Ectodermal cell (in vitro differentiated cells): ENCODE measurements around the gene HHATL.

Source experiments
- H3K27ac ChIP-seq: 2 replicates; pipeline ENCODE4 v1.7.0; 2013; ENCODE audit warnings: mild to moderate bottlenecking, low read depth, low read length; ENCODE audit not compliant: insufficient read depth, poor library complexity, severe bottlenecking
- H3K27me3 ChIP-seq: 2 replicates; pipeline ENCODE4 v1.7.0; 2013; ENCODE audit warnings: mild to moderate bottlenecking, low read length; ENCODE audit not compliant: insufficient read depth, control insufficient read depth, poor library complexity, severe bottlenecking
- H3K36me3 ChIP-seq: one replicate; pipeline ENCODE4 v1.7.0; 2013; ENCODE audit warnings: low read length; ENCODE audit not compliant: control insufficient read depth, insufficient read depth
- H3K4me1 ChIP-seq: one replicate; pipeline ENCODE4 v1.7.0; 2013; ENCODE audit warnings: low read length; ENCODE audit not compliant: control insufficient read depth, insufficient read depth
- H3K4me3 ChIP-seq: 2 replicates; pipeline ENCODE4 v1.7.0; 2013; ENCODE audit warnings: low read depth, low read length, control low read depth; ENCODE audit not compliant: insufficient read depth
- H3K9me3 ChIP-seq: 2 replicates; pipeline ENCODE4 v1.7.0; 2013; ENCODE audit warnings: mild to moderate bottlenecking, low read length, moderate library complexity; ENCODE audit not compliant: control insufficient read depth
- WGBS, 2 experiments: methylation state at CpG; one replicate each; pipeline ENCODE4 v1.1.7; 2013; ENCODE audit warnings: missing lambda C conversion rate in 2 of 2; 5-methylcytosine and 5-hydroxymethylcytosine counted together

HHATL gene

DNA sequence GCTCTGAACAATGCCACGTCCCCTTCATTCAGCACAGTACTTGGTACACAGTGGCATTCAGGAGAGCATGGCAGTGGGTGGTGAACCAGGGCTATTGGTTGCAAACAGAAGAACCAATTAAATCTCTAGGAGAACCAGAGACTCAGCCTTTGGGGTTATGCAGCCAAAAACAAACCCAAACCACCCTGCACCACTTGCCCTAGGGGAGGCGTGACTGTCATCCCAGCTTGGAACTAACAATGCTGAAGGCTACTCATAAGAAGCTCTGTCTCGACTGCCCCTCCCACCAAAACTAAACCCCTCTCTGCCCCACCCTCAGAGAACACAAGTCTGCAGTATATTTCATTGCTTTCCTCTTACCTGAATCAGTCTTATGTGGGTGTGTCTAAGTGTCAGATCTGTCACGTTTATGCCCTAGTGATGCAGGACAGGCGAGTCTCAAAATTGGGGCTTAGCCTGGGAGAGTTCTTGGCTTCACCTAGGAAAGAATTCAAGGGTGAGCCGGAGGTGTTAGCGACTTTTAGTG is 32.5 kb downstream of the HHATL start:
- WGBS, 2 experiments: 91 to 92% methylated on average over 7 of the region's 7 CpGs
- no peaks in the 10 kb centered on the region for H3K4me1 ChIP-seq

DNA sequence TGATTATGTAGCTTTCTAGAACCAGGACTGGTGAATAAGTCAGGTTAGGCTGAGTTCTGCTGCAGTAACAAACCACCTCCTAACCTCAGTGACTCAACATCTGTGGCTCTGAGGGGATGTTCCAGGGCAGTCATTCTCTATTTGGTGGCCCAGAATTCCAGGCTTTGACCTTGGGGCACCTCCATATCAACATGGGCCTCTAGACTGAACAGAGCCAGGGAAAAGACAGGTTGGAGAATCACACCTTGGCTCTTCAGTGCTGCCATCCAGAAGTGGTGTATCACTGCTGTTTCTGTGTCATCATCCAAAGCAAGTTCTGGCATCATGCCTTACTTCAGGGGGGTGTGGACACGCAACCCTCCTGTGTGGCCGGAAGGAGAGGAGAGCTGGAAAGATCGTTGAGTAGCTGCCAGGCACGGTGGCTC is 33.8 kb downstream of the HHATL start:
- Histone ChIP-seq H3K36me3 (no peaks in the 10 kb centered on the region), H3K27me3 (no peaks in the 10 kb centered on the region), H3K27ac (no peak overlapping the region), H3K4me1 (no peaks in the 10 kb centered on the region), H3K9me3 (no peaks in the 10 kb centered on the region), H3K4me3 (no peak overlapping the region)
- 93% methylated on average over 4 of the region's 4 CpGs for WGBS, 2 experiments

More for the DNA sequence above, 32.5 kb downstream of the HHATL start:
- H3K9me3 ChIP-seq: no peaks in the 10 kb centered on the region
- no peaks in the 10 kb centered on the region for H3K36me3 ChIP-seq
- no peak overlapping the region for H3K4me3 ChIP-seq
- no peak overlapping the region for H3K27ac ChIP-seq
- no peaks in the 10 kb centered on the region for H3K27me3 ChIP-seq

DNA sequence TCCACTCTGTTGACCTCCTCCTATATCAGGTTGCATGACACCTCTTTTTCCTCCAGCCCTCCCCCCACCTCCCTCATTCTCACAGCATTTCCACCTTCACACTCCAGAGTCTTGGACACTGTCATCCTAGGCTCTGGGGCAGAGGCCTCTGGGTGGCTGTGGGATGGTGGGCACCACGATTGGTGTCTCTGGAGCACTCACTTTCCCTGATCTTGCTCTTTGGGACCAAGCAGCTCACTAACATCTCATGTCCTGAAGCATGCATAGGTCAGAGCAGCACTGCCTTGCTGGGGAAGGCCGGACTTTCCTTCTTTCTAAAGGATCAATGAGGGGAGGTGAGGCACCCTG is 34.2 kb downstream of the HHATL start:
- Histone ChIP-seq H3K27ac (no peak overlapping the region), H3K4me3 (no peak overlapping the region), H3K4me1 (no peaks in the 10 kb centered on the region), H3K36me3 (no peaks in the 10 kb centered on the region), H3K9me3 (no peaks in the 10 kb centered on the region), H3K27me3 (no peaks in the 10 kb centered on the region)
- WGBS, 2 experiments: 91 to 95% methylated on average over 2 of the region's 2 CpGs

DNA sequence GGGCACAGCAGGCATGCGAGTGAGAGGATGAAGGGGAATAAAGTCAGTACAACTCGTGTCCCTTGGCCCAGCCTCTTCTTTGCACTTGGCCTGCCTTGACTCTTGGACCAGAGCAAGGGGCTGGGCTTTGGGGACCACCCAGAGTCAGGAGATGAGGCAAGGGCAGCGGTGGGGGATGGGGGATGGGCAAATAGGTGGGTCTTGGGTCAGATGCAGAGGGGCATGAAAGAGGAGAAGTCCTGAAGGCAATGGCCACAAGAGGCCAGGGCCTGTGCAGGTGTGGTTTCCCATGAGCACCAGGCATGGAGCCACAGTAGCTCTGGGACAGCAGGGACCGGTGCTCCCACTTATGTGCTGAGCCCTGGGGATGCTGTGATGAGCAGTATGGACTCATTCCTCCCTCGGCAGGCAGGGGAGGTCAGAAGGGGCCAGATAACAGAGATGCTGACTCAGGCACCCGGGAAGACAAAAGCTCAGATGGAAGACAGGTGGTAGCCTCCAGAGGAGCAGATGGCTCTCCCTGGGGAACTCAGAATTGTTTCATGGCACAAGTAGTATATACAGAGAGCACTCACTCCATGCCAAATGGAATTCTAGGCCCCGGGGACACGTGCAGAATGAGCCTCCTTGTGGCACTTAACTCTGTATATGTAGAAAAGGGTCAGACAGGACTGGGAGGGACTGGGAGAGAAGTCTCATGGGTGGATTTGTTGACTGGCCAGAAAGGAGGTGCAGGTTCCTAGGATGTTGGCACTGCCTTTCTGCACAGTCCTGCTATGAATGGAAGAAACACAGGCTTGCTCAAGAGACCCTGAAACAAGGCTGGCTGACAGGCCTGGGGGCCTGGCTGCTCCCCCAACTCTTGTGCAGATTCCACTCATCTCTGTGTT is 34.8 kb downstream of the HHATL start:
- 72 to 73% methylated on average over 8 of the region's 8 CpGs for WGBS, 2 experiments
- no peaks in the 10 kb centered on the region for H3K4me1 ChIP-seq
- no peak overlapping the region for H3K27ac ChIP-seq
- H3K9me3 ChIP-seq: no peaks in the 10 kb centered on the region
- H3K4me3 ChIP-seq: no peak overlapping the region
- H3K27me3 ChIP-seq: no peaks in the 10 kb centered on the region
- H3K36me3 ChIP-seq: no peaks in the 10 kb centered on the region

DNA sequence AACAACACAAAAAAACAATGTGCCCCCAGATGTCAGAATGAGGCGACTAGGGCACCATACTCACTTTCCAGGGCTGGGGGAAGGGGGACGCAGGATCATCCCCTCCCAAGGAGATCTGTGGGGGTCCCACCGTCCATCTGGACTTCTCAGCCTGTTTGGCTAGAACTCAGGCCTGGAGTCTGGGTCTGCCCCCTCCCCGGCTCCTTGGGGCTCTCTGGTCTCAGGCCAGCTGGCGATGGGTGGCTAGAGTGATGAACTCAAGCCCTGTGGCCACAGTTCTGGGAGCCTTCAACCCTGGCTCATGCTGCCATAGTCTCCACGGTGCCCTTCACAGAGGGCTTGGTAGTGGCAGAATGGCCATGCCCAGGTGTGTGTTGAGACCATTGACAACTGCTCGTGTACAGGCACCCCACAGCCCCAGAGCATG is 35.5 kb downstream of the HHATL start:
- no peaks in the 10 kb centered on the region for H3K4me1 ChIP-seq
- WGBS, 2 experiments: 92% methylated on average over 7 of the region's 7 CpGs
- no peaks in the 10 kb centered on the region for H3K27me3 ChIP-seq
- H3K9me3 ChIP-seq: no peaks in the 10 kb centered on the region
- no peaks in the 10 kb centered on the region for H3K36me3 ChIP-seq
- no peak overlapping the region for H3K4me3 ChIP-seq
- H3K27ac ChIP-seq: no peak overlapping the region

DNA sequence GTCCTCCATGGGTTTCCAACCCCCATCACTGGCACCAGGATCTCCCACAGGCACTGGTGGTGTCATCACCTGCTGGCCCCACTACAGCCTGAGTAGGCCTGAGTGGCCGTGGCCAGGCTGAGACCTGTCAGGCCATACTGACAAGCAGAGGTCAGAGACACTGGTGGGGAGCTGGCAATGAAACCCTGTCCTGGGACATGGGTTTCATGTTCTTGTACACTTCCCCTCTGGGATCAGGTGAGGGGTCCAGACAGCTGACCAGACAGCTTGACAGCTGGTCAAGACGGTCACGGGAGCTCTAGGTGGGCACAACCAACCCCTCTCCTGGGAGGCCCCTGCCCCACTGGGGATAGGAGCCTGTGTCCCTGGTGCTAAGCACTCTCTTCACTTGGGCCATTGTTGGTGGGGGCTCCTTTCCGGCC is 36.0 kb downstream of the HHATL start:
- Histone ChIP-seq H3K36me3 (no peaks in the 10 kb centered on the region), H3K4me3 (no peak overlapping the region), H3K9me3 (no peaks in the 10 kb centered on the region), H3K27me3 (no peaks in the 10 kb centered on the region), H3K27ac (no peak overlapping the region), H3K4me1 (no peaks in the 10 kb centered on the region)
- 96% methylated on average over 4 of the region's 4 CpGs for WGBS, 2 experiments

DNA sequence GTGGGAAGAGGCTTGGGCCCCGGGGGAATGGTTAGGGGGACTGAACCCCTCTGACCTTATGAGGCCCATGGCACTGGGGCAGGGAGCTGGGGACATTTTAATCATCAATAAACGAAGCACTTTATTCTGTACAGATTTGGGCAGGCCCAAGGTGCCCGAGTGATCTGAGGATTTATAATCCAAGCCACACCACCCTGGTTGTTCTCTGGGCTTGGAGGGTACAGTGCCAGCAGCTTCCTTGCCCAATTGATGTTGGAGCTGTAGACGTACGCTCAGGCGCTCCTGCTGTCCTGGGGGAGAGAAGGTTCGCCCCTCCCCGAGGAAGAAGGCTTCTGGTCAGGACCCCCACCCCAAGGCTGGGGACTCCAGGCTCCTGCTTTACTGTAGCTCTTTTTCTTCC is 36.6 kb downstream of the HHATL start:
- Histone ChIP-seq H3K27me3 (no peaks in the 10 kb centered on the region), H3K4me1 (no peaks in the 10 kb centered on the region), H3K27ac (no peak overlapping the region), H3K36me3 (no peaks in the 10 kb centered on the region), H3K9me3 (no peaks in the 10 kb centered on the region), H3K4me3 (no peak overlapping the region)
- WGBS, 2 experiments: 93 to 96% methylated on average over 8 of the region's 8 CpGs

DNA sequence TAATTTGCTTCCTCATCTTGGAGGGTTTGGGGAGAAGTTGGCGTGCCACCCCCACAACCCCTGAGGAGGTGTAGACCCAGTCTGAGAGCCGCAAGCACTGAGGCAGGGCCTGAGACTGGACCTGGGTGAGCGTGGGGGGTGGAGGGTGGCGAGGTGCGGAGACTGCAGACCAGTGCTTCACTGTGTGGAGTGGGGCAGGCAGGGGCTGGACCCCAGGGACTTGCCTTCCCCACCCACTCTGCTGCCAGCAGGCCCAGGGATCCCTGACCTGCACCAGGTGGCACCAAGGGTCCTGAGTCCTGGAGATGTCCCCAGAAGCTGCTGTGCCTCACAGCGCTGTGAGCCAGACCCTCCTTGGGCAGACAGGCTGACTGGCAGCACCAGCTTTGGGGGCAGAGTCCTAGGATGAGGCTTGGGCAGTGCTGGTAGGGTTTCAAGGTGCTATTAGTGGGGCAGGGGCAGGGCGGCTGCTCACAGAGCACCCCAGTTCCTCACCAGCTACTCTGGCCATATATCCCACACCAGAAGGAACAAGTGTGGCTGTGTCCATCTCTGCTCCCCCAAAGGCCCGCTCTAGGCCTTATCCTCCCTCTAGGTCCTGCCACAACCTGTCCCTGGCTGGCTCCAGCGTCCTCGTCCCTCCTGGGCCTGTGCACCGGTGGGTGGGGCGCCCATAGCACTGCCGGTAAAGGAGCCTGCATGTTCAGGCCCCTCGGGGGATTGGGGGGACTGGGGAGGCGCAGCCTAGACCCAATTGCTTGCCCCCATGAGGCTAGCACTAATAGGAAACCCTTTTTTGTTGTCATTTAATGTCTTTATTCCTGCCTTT is 37.3 kb downstream of the HHATL start:
- Histone ChIP-seq H3K9me3 (no peaks in the 10 kb centered on the region), H3K27me3 (no peaks in the 10 kb centered on the region), H3K27ac (no peak overlapping the region), H3K36me3 (no peaks in the 10 kb centered on the region), H3K4me3 (no peak overlapping the region), H3K4me1 (no peaks in the 10 kb centered on the region)
- WGBS, 2 experiments: 84 to 88% methylated on average over 15 of the region's 15 CpGs

DNA sequence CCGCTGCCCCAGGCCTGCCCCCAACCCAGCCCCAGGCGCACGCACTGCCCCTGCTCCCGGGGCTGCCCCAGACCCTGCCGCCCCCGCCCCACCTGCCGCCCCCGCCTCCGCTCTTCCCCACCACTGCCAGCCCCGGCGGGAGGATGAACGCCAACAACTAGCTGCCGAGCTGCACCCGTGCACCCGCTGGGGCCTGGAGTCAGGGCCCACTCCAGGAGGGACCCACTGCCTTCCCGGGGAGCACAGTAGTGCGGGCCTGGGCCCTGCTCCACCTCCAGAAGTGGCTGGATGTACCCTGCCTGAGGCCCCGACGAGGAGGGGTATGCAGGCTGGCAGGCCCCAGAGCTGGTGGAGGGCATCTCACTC is 38.2 kb downstream of the HHATL start:
- Histone ChIP-seq H3K4me1 (no peaks in the 10 kb centered on the region), H3K27me3 (no peaks in the 10 kb centered on the region), H3K9me3 (no peaks in the 10 kb centered on the region), H3K4me3 (no peak overlapping the region), H3K36me3 (no peaks in the 10 kb centered on the region), H3K27ac (no peak overlapping the region)
- 92 to 93% methylated on average over 19 of the region's 19 CpGs for WGBS, 2 experiments
